ENCODE measurements around the gene ALDH16A1.
"Not testable (repeated sequence)": the region's sequence is repeated elsewhere in the genome, so short reads cannot be mapped to it uniquely, and the experiment has no call there.

ALDH16A1 gene

DNA sequence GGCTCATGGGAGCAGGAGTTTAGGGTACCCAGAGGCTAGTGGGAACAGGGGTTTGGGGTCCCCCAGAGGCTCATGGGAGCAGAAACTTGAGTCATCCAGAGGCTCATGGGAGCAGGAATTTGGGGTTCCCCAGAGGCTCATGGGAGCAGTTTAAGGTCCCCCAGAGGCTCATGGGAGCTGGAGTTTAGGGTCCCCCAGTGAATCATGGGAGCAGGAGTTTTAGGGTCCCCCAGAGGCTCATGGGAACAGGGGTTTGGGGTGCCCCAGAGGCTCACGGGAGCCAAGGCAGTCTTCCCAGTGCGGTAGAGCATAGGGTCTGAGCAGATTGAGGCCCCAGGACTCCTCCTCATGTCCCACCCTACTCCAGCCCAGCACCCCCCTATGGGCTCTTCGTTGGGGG, 12.3 kb downstream of the ALDH16A1 start:
- CTCF ChIA-PET = no interaction called here

DNA sequence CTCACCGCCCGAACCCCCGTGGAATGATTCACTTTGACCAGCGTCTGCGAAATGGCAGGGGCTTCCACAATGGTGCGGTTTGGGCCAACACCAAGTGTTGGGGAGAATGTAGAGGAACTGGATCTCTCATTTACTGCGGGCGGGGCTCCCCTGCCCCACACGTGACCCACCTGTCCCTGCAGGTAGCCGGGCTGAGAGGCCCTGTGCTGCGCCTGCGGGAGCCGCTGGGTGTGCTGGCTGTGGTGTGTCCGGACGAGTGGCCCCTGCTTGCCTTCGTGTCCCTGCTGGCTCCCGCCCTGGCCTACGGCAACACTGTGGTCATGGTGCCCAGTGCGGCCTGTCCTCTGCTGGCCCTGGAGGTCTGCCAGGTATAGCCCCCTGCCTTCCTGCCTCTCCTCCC, 15.2 kb downstream of the ALDH16A1 start:
- ChIA-PET CTCF (no interaction called here), POLR2A (ENCODE audit: low non-redundant PET) (interaction anchor here (1.1 kb wide), 1 partner anchor 15 kb away, joined by 3 read pairs; the partner anchor contains the start of gene ALDH16A1)
- peak overlapping the region; percentile 80 for H3K27ac ChIP-seq
- TF ChIP-seq, protein P1, sequence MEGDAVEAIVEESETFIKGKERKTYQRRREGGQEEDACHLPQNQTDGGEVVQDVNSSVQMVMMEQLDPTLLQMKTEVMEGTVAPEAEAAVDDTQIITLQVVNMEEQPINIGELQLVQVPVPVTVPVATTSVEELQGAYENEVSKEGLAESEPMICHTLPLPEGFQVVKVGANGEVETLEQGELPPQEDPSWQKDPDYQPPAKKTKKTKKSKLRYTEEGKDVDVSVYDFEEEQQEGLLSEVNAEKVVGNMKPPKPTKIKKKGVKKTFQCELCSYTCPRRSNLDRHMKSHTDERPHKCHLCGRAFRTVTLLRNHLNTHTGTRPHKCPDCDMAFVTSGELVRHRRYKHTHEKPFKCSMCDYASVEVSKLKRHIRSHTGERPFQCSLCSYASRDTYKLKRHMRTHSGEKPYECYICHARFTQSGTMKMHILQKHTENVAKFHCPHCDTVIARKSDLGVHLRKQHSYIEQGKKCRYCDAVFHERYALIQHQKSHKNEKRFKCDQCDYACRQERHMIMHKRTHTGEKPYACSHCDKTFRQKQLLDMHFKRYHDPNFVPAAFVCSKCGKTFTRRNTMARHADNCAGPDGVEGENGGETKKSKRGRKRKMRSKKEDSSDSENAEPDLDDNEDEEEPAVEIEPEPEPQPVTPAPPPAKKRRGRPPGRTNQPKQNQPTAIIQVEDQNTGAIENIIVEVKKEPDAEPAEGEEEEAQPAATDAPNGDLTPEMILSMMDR (conservative IDR thresholded peaks at IDR 0.05; ENCODE audit: low read depth) = no peak
- peak; percentile 66 for DNase-seq (ENCODE audit: low spot score)

More for the DNA sequence above, 12.3 kb downstream of the ALDH16A1 start:
- TF ChIP-seq, protein P1 (conservative IDR thresholded peaks at IDR 0.05; ENCODE audit: low read depth) = no peak
- POLR2A ChIA-PET (ENCODE audit: low non-redundant PET) = no interaction called here
- no peak for DNase-seq (ENCODE audit: low spot score)
- H3K27ac ChIP-seq = no peak overlapping the region

DNA sequence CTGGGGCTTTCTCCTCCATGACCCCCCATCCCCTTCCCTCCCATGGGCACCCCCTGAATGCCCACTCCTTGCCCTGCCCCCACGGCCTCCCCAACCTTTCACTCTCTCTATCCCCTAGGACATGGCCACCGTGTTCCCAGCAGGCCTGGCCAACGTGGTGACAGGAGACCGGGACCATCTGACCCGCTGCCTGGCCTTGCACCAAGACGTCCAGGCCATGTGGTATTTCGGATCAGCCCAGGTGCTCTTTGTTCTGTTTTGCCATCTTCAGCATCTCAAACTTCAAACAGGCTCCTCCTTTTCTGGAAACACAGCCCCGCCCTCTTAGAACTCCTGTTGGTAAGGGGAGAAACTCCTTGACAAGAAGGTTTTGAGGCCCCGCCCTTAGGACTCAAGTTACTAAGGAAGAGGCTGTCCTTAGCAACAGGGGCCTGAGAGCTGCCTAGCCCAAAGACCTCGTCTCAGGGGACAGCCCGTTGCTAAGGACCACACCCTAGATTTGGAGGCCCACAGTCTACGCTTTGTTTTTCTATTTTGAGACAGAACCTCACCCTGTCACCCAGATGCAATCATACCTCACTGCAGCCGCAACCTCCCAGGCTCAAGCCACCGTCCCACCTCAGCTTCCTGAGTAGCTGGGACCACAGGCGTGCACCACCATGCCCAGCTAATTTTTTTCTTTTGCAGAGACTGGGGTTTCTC, 15.9 kb downstream of the ALDH16A1 start:
- TF ChIP-seq, protein P1 (conservative IDR thresholded peaks at IDR 0.05; ENCODE audit: low read depth) = no peak
- ChIA-PET POLR2A (ENCODE audit: low non-redundant PET) (interaction anchor here (0.9 to 1.1 kb wide), 2 partner anchors 10 to 16 kb away, joined by 3 to 5 read pairs; partner anchors contain the start of gene ALDH16A1), CTCF (interaction anchor here (0.7 kb wide), 1 partner anchor 692 kb away, joined by 5 read pairs; no protein-coding TSS in a partner anchor)
- peak overlapping the region; percentile 80 for H3K27ac ChIP-seq
- peak; percentile 68 for DNase-seq (ENCODE audit: low spot score)

DNA sequence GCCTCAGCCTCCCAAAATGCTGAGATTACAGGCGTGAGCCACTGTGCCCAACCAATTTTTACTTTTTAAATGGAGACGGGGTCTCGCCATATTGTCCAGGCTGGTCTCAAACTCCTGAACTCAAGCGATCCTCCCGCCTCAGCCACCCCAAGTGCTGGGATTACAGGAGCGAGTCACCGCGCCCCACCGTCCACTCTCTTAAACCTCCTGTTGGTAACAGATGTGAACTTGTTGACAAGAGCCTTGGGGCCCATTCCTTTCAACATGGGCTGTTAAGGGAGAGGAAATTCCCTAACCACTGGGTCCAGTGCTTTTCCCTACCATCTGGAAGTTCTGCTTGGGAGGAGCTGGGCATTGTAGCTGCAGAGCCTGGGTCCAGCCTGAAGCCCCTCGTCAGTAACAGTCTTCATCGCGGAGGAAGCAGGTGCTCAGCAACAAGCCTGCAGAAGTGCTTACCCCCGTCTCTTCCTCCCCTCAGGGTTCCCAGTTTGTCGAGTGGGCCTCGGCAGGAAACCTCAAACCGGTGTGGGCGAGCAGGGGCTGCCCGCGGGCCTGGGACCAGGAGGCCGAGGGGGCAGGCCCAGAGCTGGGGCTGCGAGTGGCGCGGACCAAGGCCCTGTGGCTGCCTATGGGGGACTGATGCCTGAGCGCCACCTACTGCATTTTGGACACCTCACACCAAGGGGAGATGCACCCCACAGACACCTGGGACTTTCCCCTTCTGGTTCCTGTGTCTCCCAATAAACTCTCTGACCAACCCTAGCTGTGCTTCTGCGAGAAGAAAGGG, 17.0 kb downstream of the ALDH16A1 start:
- ChIA-PET POLR2A (ENCODE audit: low non-redundant PET) (no interaction called here), CTCF (no interaction called here)
- DNase-seq (ENCODE audit: low spot score) = no peak
- TF ChIP-seq, protein P1 (conservative IDR thresholded peaks at IDR 0.05; ENCODE audit: low read depth) = no peak
- H3K27ac ChIP-seq = peak overlapping the region; percentile 80

DNA sequence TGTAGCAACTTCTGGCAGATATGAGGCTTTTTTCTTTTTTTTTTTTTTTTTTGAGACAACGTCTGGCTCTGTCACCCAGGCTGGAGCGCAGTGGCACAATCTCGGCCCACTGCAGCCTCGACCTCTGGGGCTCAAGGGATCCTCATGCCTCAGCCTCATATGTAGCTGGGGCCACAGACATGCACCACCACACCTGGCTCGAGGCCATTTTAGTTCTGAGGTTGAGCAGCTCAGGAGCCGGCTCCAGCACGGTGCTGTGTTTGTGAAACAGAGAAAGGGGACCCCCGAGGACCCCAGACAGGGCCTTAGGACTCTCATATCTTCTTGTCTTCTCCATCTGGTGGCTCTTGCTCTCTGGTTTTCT, 17.6 kb downstream of the ALDH16A1 start:
- ChIA-PET CTCF (no interaction called here), POLR2A (ENCODE audit: low non-redundant PET) (no interaction called here)
- DNase-seq (ENCODE audit: low spot score) = no peak
- TF ChIP-seq, protein P1 (conservative IDR thresholded peaks at IDR 0.05; ENCODE audit: low read depth) = no peak
- peak overlapping the region; percentile 80; the same call in 1 of the 2 replicates for H3K27ac ChIP-seq

DNA sequence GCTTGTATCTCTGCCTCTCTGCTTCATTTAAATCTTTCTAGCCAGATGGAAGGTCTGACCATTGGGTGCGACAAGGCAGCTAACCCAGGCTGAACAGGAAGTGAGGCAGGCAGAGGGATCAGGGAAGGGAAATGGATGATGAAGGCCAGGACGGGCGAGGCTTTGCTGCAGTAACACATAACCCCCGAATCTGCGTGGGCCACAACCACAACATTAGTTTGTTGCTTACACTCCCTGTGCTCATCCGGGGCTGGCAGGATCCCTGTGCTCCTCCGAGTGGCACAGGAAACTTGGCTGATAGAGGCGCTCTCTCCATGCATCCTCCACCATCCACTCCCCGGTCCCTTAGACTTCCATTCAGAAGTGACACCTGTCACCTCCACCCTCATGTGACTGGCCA, 19.9 kb downstream of the ALDH16A1 start:
- POLR2A ChIA-PET (ENCODE audit: low non-redundant PET) = interaction anchor here (1.5 kb wide), 1 partner anchor 20 kb away, joined by 5 read pairs; the partner anchor contains the start of gene ALDH16A1
- TF ChIP-seq, protein P1 (conservative IDR thresholded peaks at IDR 0.05; ENCODE audit: low read depth) = no peak

DNA sequence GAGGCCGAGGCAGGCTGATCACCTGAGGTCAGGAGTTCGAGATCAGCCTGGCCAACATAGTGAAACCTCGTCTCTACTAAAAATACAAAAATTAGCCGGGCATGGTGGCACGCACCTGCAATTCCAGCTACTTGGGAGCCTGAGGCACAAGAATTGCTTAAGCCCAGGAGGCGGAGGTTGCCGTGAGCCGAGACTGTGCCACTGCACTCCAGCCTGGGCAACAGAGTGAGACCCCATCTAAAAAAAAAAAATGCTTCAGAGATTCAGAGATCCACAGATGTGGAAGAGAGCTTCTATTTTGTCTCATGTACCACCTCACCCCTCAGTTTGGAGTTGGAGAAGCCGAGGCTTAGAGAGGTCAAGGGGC, 20.5 kb downstream of the ALDH16A1 start:
- POLR2A ChIA-PET (ENCODE audit: low non-redundant PET) = interaction anchor here (1.5 kb wide), 1 partner anchor 21 kb away, joined by 5 read pairs; the partner anchor contains the start of gene ALDH16A1
- peak overlapping the region; percentile 80 for H3K27ac ChIP-seq
- CTCF ChIA-PET = interaction anchor here (0.7 to 1.0 kb wide), 5 partner anchors 8 to 73 kb away, joined by 3 to 8 read pairs (median 3); partner anchors contain the start of gene GFY

More for the DNA sequence above, 19.9 kb downstream of the ALDH16A1 start:
- CTCF ChIA-PET = interaction anchor here (0.7 to 1.9 kb wide), 4 partner anchors 9 to 248 kb away, joined by 3 to 4 read pairs (median 3); no protein-coding TSS in a partner anchor
- no peak for DNase-seq (ENCODE audit: low spot score)
- peak overlapping the region; percentile 80 for H3K27ac ChIP-seq

More for the DNA sequence above, 20.5 kb downstream of the ALDH16A1 start:
- not testable (repeated sequence) for DNase-seq (ENCODE audit: low spot score)

Measured in RWPE1 (cell line).